Astrocyte of the cerebellum (primary cell): ENCODE measurements around the gene PTPRT.

Experiments used
- DNase-seq: peaks from one replicate; pipeline ENCODE4 v3.0.0-alpha.2; 2011; ENCODE audit warnings: low read depth
- H3K4me3 ChIP-seq: 2 replicates; pipeline ENCODE4 v1.5.1; 2011; ENCODE audit warnings: mild to moderate bottlenecking, low read depth, low read length, moderate library complexity
- CTCF ChIP-seq: IDR thresholded peaks from 2 replicates; pipeline ENCODE4 v1.5.1; 2012; ENCODE audit warnings: low read length, low read depth, moderate library complexity, mild to moderate bottlenecking; ENCODE audit errors: missing control alignments
- in situ Hi-C: cut with HindIII; loops from 2 replicates; pipeline ENCODE4 v1.10.0; 2017; ENCODE audit warnings: low sequenced_read_pairs

Gene PTPRT

GRCh38 chr20:42678895-42679294 is 510.8 kb downstream of the PTPRT start:
- no peak overlapping the region for H3K4me3 ChIP-seq
- no peak for TF ChIP-seq CTCF
- no peak for DNase-seq
- in situ Hi-C loops, result no loop called here

GRCh38 chr20:42656130-42656529 is 533.6 kb downstream of the PTPRT start:
- DNase-seq, result no peak
- TF ChIP-seq CTCF, result no peak
- in situ Hi-C loops, result no loop called here
- no peak overlapping the region for H3K4me3 ChIP-seq

- in situ Hi-C loops, result no loop called here
- no peak overlapping the region for H3K4me3 ChIP-seq
- TF ChIP-seq CTCF, result no peak
- no peak for DNase-seq
These were observed 537.4 kb downstream of the PTPRT start for GRCh38 chr20:42652266-42652665.

GRCh38 chr20:42650191-42650746 is 539.4 kb downstream of the PTPRT start:
- DNase-seq, result no peak
- no peak overlapping the region for H3K4me3 ChIP-seq
- in situ Hi-C loops, result no loop called here
- no peak for TF ChIP-seq CTCF

- no peak for TF ChIP-seq CTCF
- no peak overlapping the region for H3K4me3 ChIP-seq
- in situ Hi-C loops, result no loop called here
- DNase-seq, result no peak
These were observed 540.0 kb downstream of the PTPRT start for GRCh38 chr20:42649748-42650147.

- no peak overlapping the region for H3K4me3 ChIP-seq
- DNase-seq, result no peak
- TF ChIP-seq CTCF, result no peak
- in situ Hi-C loops, result no loop called here
These were observed 543.5 kb downstream of the PTPRT start for GRCh38 chr20:42646250-42646649.

- no peak for DNase-seq
- no peak for TF ChIP-seq CTCF
- H3K4me3 ChIP-seq, result no peak overlapping the region
- in situ Hi-C loops, result no loop called here
These were observed 547.8 kb downstream of the PTPRT start for GRCh38 chr20:42641886-42642285.
